Body of pancreas (tissue), 4 donors: ENCODE data around the gene CELF1.

Experiments used
- POLR2A ChIP-seq, 3 donors: fragments of 450-650 bp; IDR thresholded peaks; one replicate each; pipeline ENCODE4 v1.6.1; 2016; ENCODE audit warnings: antibody characterized with exemption in 3 of 3, mild to moderate bottlenecking in 2 of 3
- TF ChIP-seq, protein P1 (sequence below), 7 experiments: fragments of 450-650 bp in 4 of 7; fragments of 200-600 bp in 3 of 7; sonication (generic) in 3 of 7; IDR thresholded peaks; one replicate each; pipeline ENCODE4 v1.5.1; 2016 to 2019; ENCODE audit warnings: antibody characterized with exemption in 7 of 7

- TF ChIP-seq, protein P1, sequence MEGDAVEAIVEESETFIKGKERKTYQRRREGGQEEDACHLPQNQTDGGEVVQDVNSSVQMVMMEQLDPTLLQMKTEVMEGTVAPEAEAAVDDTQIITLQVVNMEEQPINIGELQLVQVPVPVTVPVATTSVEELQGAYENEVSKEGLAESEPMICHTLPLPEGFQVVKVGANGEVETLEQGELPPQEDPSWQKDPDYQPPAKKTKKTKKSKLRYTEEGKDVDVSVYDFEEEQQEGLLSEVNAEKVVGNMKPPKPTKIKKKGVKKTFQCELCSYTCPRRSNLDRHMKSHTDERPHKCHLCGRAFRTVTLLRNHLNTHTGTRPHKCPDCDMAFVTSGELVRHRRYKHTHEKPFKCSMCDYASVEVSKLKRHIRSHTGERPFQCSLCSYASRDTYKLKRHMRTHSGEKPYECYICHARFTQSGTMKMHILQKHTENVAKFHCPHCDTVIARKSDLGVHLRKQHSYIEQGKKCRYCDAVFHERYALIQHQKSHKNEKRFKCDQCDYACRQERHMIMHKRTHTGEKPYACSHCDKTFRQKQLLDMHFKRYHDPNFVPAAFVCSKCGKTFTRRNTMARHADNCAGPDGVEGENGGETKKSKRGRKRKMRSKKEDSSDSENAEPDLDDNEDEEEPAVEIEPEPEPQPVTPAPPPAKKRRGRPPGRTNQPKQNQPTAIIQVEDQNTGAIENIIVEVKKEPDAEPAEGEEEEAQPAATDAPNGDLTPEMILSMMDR (IDR thresholded peaks at IDR 0.05) = no peak
- no peak for TF ChIP-seq POLR2A (IDR thresholded peaks at IDR 0.05)
Measured at GRCh38 chr11:47570651-47571356, 17.9 kb upstream of the CELF1 start.
